K562 (cell line): Measurements from ENCODE around the gene TOM1L1. TPM values are rescaled to one million over a fixed set of nuclear protein-coding genes. Genes with fewer than 3 reads are reported as not detected.

Experiments used
- BRF2 ChIP-seq: IDR thresholded peaks from 3 replicates; pipeline ENCODE4 v1.6.1; 2011; ENCODE audit warnings: borderline replicate concordance, mild to moderate bottlenecking; ENCODE audit not compliant: insufficient read length, insufficient read depth
- CUX1 ChIP-seq: fragments of 200-800 bp; sonication (Bioruptor generic); IDR thresholded peaks from 2 replicates; pipeline ENCODE4 v1.6.1; 2016; ENCODE audit warnings: missing genetic modification characterization, missing compliant biosample characterization
- ETV1 ChIP-seq: fragments of 450-650 bp; conservative IDR thresholded peaks from 2 replicates; pipeline ENCODE4 v1.6.1; 2016; ENCODE audit warnings: missing genetic modification characterization, control low read depth, low read depth, missing compliant biosample characterization
- ETV6 ChIP-seq, 3 experiments: fragments of 150-350 bp in 1 of 3; sonication (generic) in 1 of 3; formaldehyde crosslinking in 1 of 3; IDR thresholded peaks; 2 replicates each; pipeline versions ENCODE4 v1.6.1 to v1.8.0; 2014 to 2022; ENCODE audit warnings: borderline replicate concordance in 2 of 3, low read depth in 2 of 3, antibody characterized with exemption in 1 of 3, low read length in 1 of 3, mild to moderate bottlenecking in 1 of 3, missing genetic modification reagents in 1 of 3
- GATA2 ChIP-seq: sonication (generic); formaldehyde crosslinking; IDR thresholded peaks from 2 replicates; pipeline ENCODE4 v1.4.0; 2020; ENCODE audit warnings: mild to moderate bottlenecking, missing genetic modification reagents
- GMEB1 ChIP-seq: fragments of 250-450 bp; sonication (Bioruptor Pico); IDR thresholded peaks from 2 replicates; pipeline ENCODE4 v1.4.0; 2020; ENCODE audit warnings: mild to moderate bottlenecking
- HNRNPH1 ChIP-seq: fragments of 200-400 bp; formaldehyde crosslinking; optimal IDR thresholded peaks from 2 replicates; pipeline ENCODE3; 2017; ENCODE audit warnings: low read depth, mild to moderate bottlenecking, low read length, moderate library complexity
- ILK ChIP-seq: fragments of 450-650 bp; IDR thresholded peaks from 2 replicates; pipeline ENCODE4 v1.6.1; 2016; ENCODE audit warnings: missing genetic modification characterization, low read depth, mild to moderate bottlenecking, missing compliant biosample characterization, moderate library complexity, borderline replicate concordance
- KAT8 ChIP-seq: fragments of 450-650 bp; IDR thresholded peaks from 2 replicates; pipeline ENCODE4 v1.6.1; 2016; ENCODE audit warnings: low read depth, mild to moderate bottlenecking
- MAFG ChIP-seq: fragments of 450-650 bp; conservative IDR thresholded peaks from 2 replicates; pipeline ENCODE4 v1.6.1; 2016; ENCODE audit warnings: missing genetic modification characterization, missing compliant biosample characterization
- NCOA1 ChIP-seq: fragments of 450-650 bp; IDR thresholded peaks from 2 replicates; pipeline ENCODE4 v1.6.1; 2016; ENCODE audit warnings: low read depth
- NR2C1 ChIP-seq, 2 experiments: fragments of 450-650 bp; IDR thresholded peaks; 2 replicates each; pipeline ENCODE4 v1.6.1; 2017; ENCODE audit warnings: mild to moderate bottlenecking in 2 of 2, antibody characterized with exemption in 1 of 2, inconsistent platforms in 1 of 2, missing compliant biosample characterization in 1 of 2, missing genetic modification characterization in 1 of 2
- OTX1 ChIP-seq: fragments of 450-650 bp; formaldehyde crosslinking; IDR thresholded peaks from 2 replicates; pipeline ENCODE4 v1.4.0; 2022; ENCODE audit warnings: mild to moderate bottlenecking
- U2AF1 ChIP-seq: fragments of 200-400 bp; formaldehyde crosslinking; optimal IDR thresholded peaks from 2 replicates; pipeline ENCODE3; 2017; ENCODE audit warnings: mild to moderate bottlenecking, low read depth, low read length, moderate library complexity
- USF1 ChIP-seq: sonication (generic); formaldehyde crosslinking; IDR thresholded peaks from 2 replicates; pipeline ENCODE4 v1.9.0; 2022; ENCODE audit warnings: mild to moderate bottlenecking, missing genetic modification reagents
- ZKSCAN1 ChIP-seq: fragments of 150-350 bp; IDR thresholded peaks from 2 replicates; pipeline ENCODE4 v1.6.1; 2016; ENCODE audit warnings: low read depth, low read length
- polyA plus RNA-seq, 8 experiments: library from polyadenylated mRNA; depleted of rRNA in 4 of 8; stranded (reverse) in 5 of 8; unstranded in 3 of 8; fragments of >200 nt; fragmentation: Nextera tagmentation in 2 of 8; fragmentation: Illumina TruSeq in 1 of 8; extraction: Ambion mirVana in 2 of 8; extraction: Trizol in 1 of 8; gene quantifications; 2 replicates each; pipeline versions ENCODE4 v1.2.1 to v1.2.3, GENCODE V29; 2011 to 2014; ENCODE audit warnings: inconsistent platforms in 1 of 8, missing spikeins in 1 of 8
- total RNA-seq, 7 experiments: library from RNA; depleted of rRNA in 6 of 7; stranded (reverse); fragments of >200 nt in 6 of 7; fragmentation: Illumina TruSeq in 2 of 7; extraction: Trizol in 2 of 7; gene quantifications; 2 replicates each; pipeline versions ENCODE4 v1.2.1 to v1.2.3, GENCODE V29; 2011 to 2021; ENCODE audit warnings: low replicate concordance in 1 of 7
- TF ChIP-seq, protein P1 (sequence below): sonication (generic); IDR thresholded peaks from 2 replicates; pipeline ENCODE4 v1.6.1; 2016

TOM1L1 gene
- total and polyA plus RNA-seq, 9 of the 15 experiments (the other 6 are each of a cell fraction or from before 2014, with no cell fraction given): 21.3 to 74.3 (median 31.0) TPM

DNA sequence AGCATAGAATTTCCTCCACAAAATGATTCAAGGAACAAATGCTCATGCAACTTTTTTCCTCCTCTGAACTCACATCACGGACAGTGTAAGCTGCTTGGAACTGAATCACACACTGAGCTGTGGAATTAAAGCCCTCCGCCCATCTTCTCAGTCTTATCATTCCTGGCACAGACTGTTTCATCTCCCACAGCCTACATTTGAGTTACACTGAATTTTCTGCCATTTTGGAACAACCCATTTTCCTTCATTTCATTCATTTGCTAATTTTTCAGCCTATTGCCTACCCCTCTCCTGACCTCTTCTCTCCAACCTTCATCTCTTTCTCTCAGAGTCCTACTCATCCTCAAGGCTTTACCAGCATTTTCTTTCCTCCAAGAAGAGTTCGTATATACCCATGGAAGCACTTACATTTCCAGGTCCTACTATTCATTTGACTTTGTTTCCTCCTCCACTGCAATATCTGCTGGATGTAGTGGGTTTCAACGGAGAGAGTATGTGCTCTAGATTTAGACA, 39.1 kb upstream of the TOM1L1 start (continued):
- TF ChIP-seq ZKSCAN1 (no peak), GMEB1 (CRISPR knock-in tag) (no peak), NR2C1 (IDR thresholded peaks at IDR 0.05) (no peak), NR2C1 (tag; IDR thresholded peaks at IDR 0.05) (no peak), MAFG (tag) (no peak), HNRNPH1 (no peak), KAT8 (0 out of 2 replicates have a peak, but pooled peaks have one; percentile 35), ILK (tag) (no peak), BRF2 (no peak), NCOA1 (no peak; the same call in 1 of the 2 replicates), GATA2 (CRISPR knock-in tag) (peak; percentile 2; the same call in 1 of the 2 replicates), U2AF1 (no peak), ETV1 (tag) (no peak), OTX1 (CRISPR knock-in tag) (no peak), CUX1 (CRISPR knock-in tag) (peak; percentile 3; the same call in 1 of the 2 replicates), USF1 (CRISPR knock-in tag) (no peak), ETV6 (IDR thresholded peaks at IDR 0.05; ENCODE audit: borderline replicate concordance in 1 of 2, low read depth in 2 of 2, low read length in 1 of 2) (no peak), ETV6 (CRISPR knock-in tag; IDR thresholded peaks at IDR 0.05; ENCODE audit: borderline replicate concordance) (no peak)
- TF ChIP-seq, protein P1, sequence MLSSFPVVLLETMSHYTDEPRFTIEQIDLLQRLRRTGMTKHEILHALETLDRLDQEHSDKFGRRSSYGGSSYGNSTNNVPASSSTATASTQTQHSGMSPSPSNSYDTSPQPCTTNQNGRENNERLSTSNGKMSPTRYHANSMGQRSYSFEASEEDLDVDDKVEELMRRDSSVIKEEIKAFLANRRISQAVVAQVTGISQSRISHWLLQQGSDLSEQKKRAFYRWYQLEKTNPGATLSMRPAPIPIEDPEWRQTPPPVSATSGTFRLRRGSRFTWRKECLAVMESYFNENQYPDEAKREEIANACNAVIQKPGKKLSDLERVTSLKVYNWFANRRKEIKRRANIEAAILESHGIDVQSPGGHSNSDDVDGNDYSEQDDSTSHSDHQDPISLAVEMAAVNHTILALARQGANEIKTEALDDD: peak; percentile 4; the same call in 1 of the 2 replicates
